Measurements from ENCODE around the gene SLC1A3. TPM values are rescaled to one million over a fixed set of nuclear protein-coding genes. Genes with fewer than 3 reads are reported as not detected.

SLC1A3 gene
- total and polyA plus RNA-seq, 10 of the 15 experiments (the other 5 are each of a cell fraction or from before 2014, with no cell fraction given), result 0.23 to 4.4 (median 3.3) TPM

- TF ChIP-seq RELA (IDR thresholded peaks at IDR 0.05; ENCODE audit: borderline replicate concordance, partially characterized antibody), result no peak
- 0 out of 2 replicates have a peak, but pooled peaks have one; percentile 48 for TF ChIP-seq NKRF (conservative IDR thresholded peaks at IDR 0.05)
- no peak for TF ChIP-seq BCLAF1 (IDR thresholded peaks at IDR 0.05)
- peak; percentile 46; the same call in 1 of the 2 replicates for TF ChIP-seq NBN (IDR thresholded peaks at IDR 0.05)
- peak in 1 of 2 experiments; percentile 70; a peak in 2 of 4 replicates for TF ChIP-seq ETV6 (conservative IDR thresholded peaks at IDR 0.05 in 1 of 2, IDR thresholded peaks at IDR 0.05 in 1 of 2; ENCODE audit: borderline replicate concordance in 1 of 2, low read depth in 1 of 2)
- TF ChIP-seq SMC3 (IDR thresholded peaks at IDR 0.05; ENCODE audit: borderline replicate concordance, low read length), result peak; percentile 37; the same call in 1 of the 2 replicates
Observed at GRCh38 chr5:36690041-36690961, 83.9 kb downstream of the SLC1A3 start (continued).
